Astrocyte of the cerebellum (primary cell): ENCODE measurements around the gene GNG10.
"Not testable (repeated sequence)": the region's sequence is repeated elsewhere in the genome, so short reads cannot be mapped to it uniquely, and the experiment has no call there.

Experiments
- DNase-seq: peaks from one replicate; pipeline ENCODE4 v3.0.0-alpha.2; 2011; ENCODE audit warnings: low read depth
- H3K4me3 ChIP-seq: 2 replicates; pipeline ENCODE4 v1.5.1; 2011; ENCODE audit warnings: mild to moderate bottlenecking, low read depth, low read length, moderate library complexity
- CTCF ChIP-seq: IDR thresholded peaks from 2 replicates; pipeline ENCODE4 v1.5.1; 2012; ENCODE audit warnings: low read length, low read depth, moderate library complexity, mild to moderate bottlenecking; ENCODE audit errors: missing control alignments
- in situ Hi-C: cut with HindIII; loops from 2 replicates; pipeline ENCODE4 v1.10.0; 2017; ENCODE audit warnings: low sequenced_read_pairs

Gene GNG10

GRCh38 chr9:111661802-111662521 lies 557 bp downstream of the GNG10 start:
- peak overlapping the region; percentile 76 for H3K4me3 ChIP-seq
- DNase-seq, result no peak
- TF ChIP-seq CTCF, result no peak
- in situ Hi-C loops, result no loop called here

- peak overlapping the region; percentile 76 for H3K4me3 ChIP-seq
- no peak for TF ChIP-seq CTCF
- in situ Hi-C loops, result no loop called here
- no peak for DNase-seq
Measured at GRCh38 chr9:111662576-111663300, 1.3 kb downstream of the GNG10 start.

GRCh38 chr9:111663301-111663823 lies 2.0 kb downstream of the GNG10 start:
- H3K4me3 ChIP-seq, result no peak overlapping the region
- in situ Hi-C loops, result no loop called here
- DNase-seq, result no peak
- no peak for TF ChIP-seq CTCF

- no peak for TF ChIP-seq CTCF
- no peak overlapping the region for H3K4me3 ChIP-seq
- DNase-seq, result no peak
- in situ Hi-C loops, result no loop called here
Measured at GRCh38 chr9:111668026-111668573, 6.7 kb downstream of the GNG10 start.

- in situ Hi-C loops, DNase-seq, H3K4me3 ChIP-seq: not testable (repeated sequence)
Measured at GRCh38 chr9:111668601-111669000, 7.2 kb downstream of the GNG10 start.

GRCh38 chr9:111674319-111674718 lies 12.9 kb downstream of the GNG10 start:
- in situ Hi-C loops, result no loop called here
- TF ChIP-seq CTCF, result no peak
- DNase-seq, result no peak
- no peak overlapping the region for H3K4me3 ChIP-seq

GRCh38 chr9:111676116-111676515 lies 14.7 kb downstream of the GNG10 start:
- in situ Hi-C loops, result no loop called here
- TF ChIP-seq CTCF, result no peak
- H3K4me3 ChIP-seq, result no peak overlapping the region
- no peak for DNase-seq
